ENCODE results near the gene VPS8.

GRCh38 chr3:184968115-184968514 lies 156.1 kb downstream of the VPS8 start:
- TF ChIP-seq EZH2phosphoT487 (conservative IDR thresholded peaks at IDR 0.05; ENCODE audit: low read length) (no peak), CTCF (IDR thresholded peaks at IDR 0.05; ENCODE audit: insufficient read depth, low read length, poor library complexity, severe bottlenecking) (no peak)

Data from SU-DHL-6 (cell line).